Prostate gland (tissue), 2 donors: ENCODE data around the gene OSGEPL1.

Experiments used
- CTCF ChIP-seq, 4 experiments: fragments of 200-600 bp in 2 of 4; fragments of 450-650 bp in 2 of 4; sonication (generic) in 2 of 4; IDR thresholded peaks; 1 replicate in 3 of 4; 2 replicates in 1 of 4; pipeline ENCODE4 v1.5.1; 2016 to 2019; ENCODE audit warnings: antibody characterized with exemption in 4 of 4, mild to moderate bottlenecking in 2 of 4, moderate library complexity in 2 of 4
- POLR2AphosphoS5 ChIP-seq: sonication (generic); formaldehyde crosslinking; IDR thresholded peaks from one replicate; pipeline ENCODE4 v1.6.1; 2017; ENCODE audit warnings: antibody characterized with exemption

- TF ChIP-seq CTCF (IDR thresholded peaks at IDR 0.05) (peak in 3 of 4 experiments; percentile 52 to 63 (median 61)), POLR2AphosphoS5 (no peak)
These were observed 64.3 kb downstream of the OSGEPL1 start for GRCh38 chr2:189698020-189698887.
